SK-N-SH (cell line): ENCODE measurements around the gene SHISA2. TPM values are rescaled to one million over a fixed set of nuclear protein-coding genes. Genes with fewer than 3 reads are reported as not detected.

Source experiments
- CTCF ChIA-PET: fragments of 300-600, 350-600 bp; formaldehyde crosslinking; extraction: SDS; loops from one replicate; lab custom pipeline; 2021; lab: Yijun Ruan, JAX
- POLR2A ChIA-PET: fragments of 350-600 bp; sonication (Branson Sonifier 250); formaldehyde crosslinking; extraction: SDS; loops from one replicate; lab custom pipeline; 2020; ENCODE audit warnings: antibody characterized with exemption, inconsistent platforms; lab: Yijun Ruan, JAX
- DNase-seq: peaks from one replicate; pipeline ENCODE4 v3.0.0; 2012
- H2AFZ ChIP-seq: fragments of 200-600 bp; sonication (generic); 2 replicates; pipeline ENCODE4 v1.8.1; 2016; ENCODE audit warnings: antibody characterized with exemption, mild to moderate bottlenecking, low read depth
- H3F3A ChIP-seq: fragments of 200-600 bp; sonication (generic); replicated peaks from 2 replicates; pipeline ENCODE3; 2016; ENCODE audit warnings: antibody characterized with exemption, mild to moderate bottlenecking; ENCODE audit not compliant: insufficient read depth
- H3K27ac ChIP-seq, 2 experiments: fragments of 200-500 bp in 1 of 2; fragments of 200-600 bp in 1 of 2; sonication (Bioruptor generic) in 1 of 2; sonication (generic), shearing (Covaris generic) in 1 of 2; 2 replicates each; pipeline versions ENCODE4 v1.5.1 to v1.6.1; 2014 to 2016; ENCODE audit warnings: low read depth in 2 of 2, inconsistent platforms in 1 of 2, low read length in 1 of 2, mild to moderate bottlenecking in 1 of 2, mixed read lengths in 1 of 2
- H3K27me3 ChIP-seq: fragments of 200-600 bp; sonication (generic), shearing (Covaris generic); 2 replicates; pipeline ENCODE4 v1.6.1; 2016; ENCODE audit warnings: mixed run types; ENCODE audit not compliant: insufficient read depth
- H3K36me3 ChIP-seq, 2 experiments: fragments of 200-500 bp in 1 of 2; fragments of 200-600 bp in 1 of 2; sonication (Bioruptor generic) in 1 of 2; sonication (generic) in 1 of 2; replicated peaks in 1 of 2; 2 replicates each; pipeline versions ENCODE3 to v1.5.1; 2014 to 2016; ENCODE audit warnings: low read length in 1 of 2, mild to moderate bottlenecking in 1 of 2; ENCODE audit not compliant: insufficient read depth in 2 of 2, control insufficient read depth in 1 of 2
- H3K4me1 ChIP-seq, 2 experiments: fragments of 200-500 bp in 1 of 2; fragments of 200-600 bp in 1 of 2; sonication (Bioruptor generic) in 1 of 2; sonication (generic), shearing (Covaris generic) in 1 of 2; 2 replicates each; pipeline versions ENCODE4 v1.5.1 to v1.6.1; 2014 to 2016; ENCODE audit warnings: low read depth in 1 of 2, low read length in 1 of 2, mixed run types in 1 of 2; ENCODE audit not compliant: insufficient read depth in 2 of 2, control insufficient read depth in 1 of 2
- H3K4me2 ChIP-seq: fragments of 200-600 bp; sonication (generic), shearing (Covaris generic); 2 replicates; pipeline ENCODE4 v1.6.1; 2017; ENCODE audit warnings: mixed run types
- H3K4me3 ChIP-seq, 2 experiments: fragments of 200-500 bp in 1 of 2; fragments of 200-600 bp in 1 of 2; sonication (Bioruptor generic) in 1 of 2; sonication (generic), shearing (Covaris generic) in 1 of 2; 2 replicates each; pipeline versions ENCODE4 v1.5.1 to v1.8.1; 2014 to 2016; ENCODE audit warnings: low read depth in 2 of 2, inconsistent platforms in 1 of 2, low read length in 1 of 2, mild to moderate bottlenecking in 1 of 2, mixed read lengths in 1 of 2, moderate library complexity in 1 of 2
- H3K79me2 ChIP-seq: fragments of 200-600 bp; sonication (generic); 2 replicates; pipeline ENCODE4 v1.8.1; 2017; ENCODE audit warnings: mild to moderate bottlenecking; ENCODE audit not compliant: insufficient read depth
- H3K9ac ChIP-seq: fragments of 200-600 bp; sonication (generic); 2 replicates; pipeline ENCODE4 v1.6.1; 2017; ENCODE audit warnings: mixed run types
- H3K9me2 ChIP-seq: fragments of 200-600 bp; sonication (generic); 2 replicates; pipeline ENCODE4 v1.6.1; 2017; ENCODE audit warnings: mixed run types
- H3K9me3 ChIP-seq: fragments of 200-600 bp; sonication (generic); 2 replicates; pipeline ENCODE4 v1.6.1; 2017; ENCODE audit warnings: mixed run types, mild to moderate bottlenecking, moderate library complexity
- H4K20me1 ChIP-seq: fragments of 200-600 bp; sonication (generic); 2 replicates; pipeline ENCODE4 v1.6.1; 2017; ENCODE audit warnings: mild to moderate bottlenecking, mixed run types; ENCODE audit not compliant: insufficient read depth
- CHD2 ChIP-seq: fragments of 150-350 bp; IDR thresholded peaks from 2 replicates; pipeline ENCODE4 v1.6.1; 2018; ENCODE audit warnings: low read length; ENCODE audit not compliant: partially characterized antibody
- ELF1 ChIP-seq: IDR thresholded peaks from 2 replicates; pipeline ENCODE4 v1.4.0; 2012
- EP300 ChIP-seq, 2 experiments: IDR thresholded peaks; 2 replicates each; pipeline versions ENCODE4 v1.4.0 to v1.6.1; 2012; ENCODE audit warnings: borderline replicate concordance in 1 of 2, low read depth in 1 of 2, low read length in 1 of 2
- FOXM1 ChIP-seq: IDR thresholded peaks from 2 replicates; pipeline ENCODE4 v1.4.0; 2012; ENCODE audit warnings: low read depth, mild to moderate bottlenecking
- GABPA ChIP-seq: IDR thresholded peaks from 2 replicates; pipeline ENCODE4 v1.4.0; 2012; ENCODE audit warnings: low read depth, mild to moderate bottlenecking
- GATA2 ChIP-seq: sonication (generic); formaldehyde crosslinking; IDR thresholded peaks from 2 replicates; pipeline ENCODE4 v1.5.0; 2020; ENCODE audit warnings: mild to moderate bottlenecking, missing genetic modification reagents
- IRF3 ChIP-seq: fragments of 150-350 bp; IDR thresholded peaks from 2 replicates; pipeline ENCODE4 v1.6.1; 2016; ENCODE audit warnings: mild to moderate bottlenecking, low read depth, low read length
- MXI1 ChIP-seq: IDR thresholded peaks from 2 replicates; pipeline ENCODE4 v1.6.1; 2012; ENCODE audit warnings: mild to moderate bottlenecking, low read depth, low read length, improper control_type of control experiment
- NRF1 ChIP-seq: IDR thresholded peaks from 2 replicates; pipeline ENCODE4 v1.6.1; 2012; ENCODE audit warnings: low read depth, mild to moderate bottlenecking, low read length
- REST ChIP-seq: IDR thresholded peaks from 2 replicates; pipeline ENCODE4 v1.6.1; 2012; ENCODE audit warnings: mild to moderate bottlenecking, low read depth, low read length, moderate library complexity
- RFX5 ChIP-seq: IDR thresholded peaks from 2 replicates; pipeline ENCODE4 v1.6.1; 2012; ENCODE audit warnings: mild to moderate bottlenecking, improper control_type of control experiment, low read length
- SIN3A ChIP-seq: IDR thresholded peaks from 2 replicates; pipeline ENCODE4 v1.6.1; 2012; ENCODE audit warnings: low read depth, mild to moderate bottlenecking, low read length, moderate library complexity, borderline replicate concordance
- SMC3 ChIP-seq: IDR thresholded peaks from 2 replicates; pipeline ENCODE4 v1.6.1; 2012; ENCODE audit warnings: low read depth, low read length, improper control_type of control experiment
- YY1 ChIP-seq: IDR thresholded peaks from 2 replicates; pipeline ENCODE4 v1.4.0; 2012; ENCODE audit warnings: low read depth, mild to moderate bottlenecking
- WGBS: methylation state at CpG from one replicate; pipeline ENCODE4 v1.1.6; 2017; ENCODE audit warnings: low lambda C conversion rate; 5-methylcytosine and 5-hydroxymethylcytosine counted together
- polyA plus RNA-seq, 3 experiments: library from polyadenylated mRNA; depleted of rRNA; stranded (reverse); fragments of >200 nt; gene quantifications; 2 replicates each; pipeline ENCODE4 v1.2.3, GENCODE V29; 2012

The SHISA2 gene
- polyA plus RNA-seq, 1 of the 3 experiments (the other 2 are of a cell fraction): not detected

DNA sequence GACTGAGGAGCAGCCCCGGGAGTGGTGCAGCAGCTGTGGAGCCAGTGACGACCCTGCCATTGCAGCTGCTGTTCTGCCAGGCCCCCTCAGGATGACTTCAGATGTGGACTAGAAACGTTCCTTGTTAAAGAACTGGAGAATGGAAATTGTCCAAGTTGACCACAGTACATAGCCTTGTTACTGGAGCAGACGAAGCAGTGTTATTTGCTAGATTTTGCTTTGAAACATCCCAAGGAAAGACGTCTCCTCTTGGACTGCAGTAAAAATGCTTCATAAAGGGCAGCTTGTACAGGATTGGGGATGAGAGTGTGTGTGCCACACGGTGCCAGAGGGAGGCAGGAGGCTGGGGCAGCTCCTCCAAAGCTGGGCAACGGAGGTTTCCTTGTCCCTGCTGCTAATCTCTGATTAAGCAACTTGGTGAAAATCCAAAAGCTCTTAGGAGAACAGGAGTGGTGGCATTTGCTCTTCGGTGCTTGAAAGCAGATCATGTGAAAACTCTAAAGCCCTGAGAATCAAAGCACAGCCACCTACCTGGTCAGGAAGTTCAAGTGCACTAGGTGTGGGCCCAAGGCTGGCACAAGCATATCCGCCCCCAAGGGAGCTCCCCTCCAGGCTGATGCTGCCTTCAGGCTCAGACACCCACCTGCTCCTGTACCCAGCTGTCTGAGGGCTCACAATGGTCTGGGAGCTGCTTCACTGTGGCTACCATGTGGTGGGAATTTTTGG lies 34.5 kb downstream of the SHISA2 start:
- H3K9me3 ChIP-seq: no peaks in the 10 kb centered on the region
- DNase-seq: no peak
- no peaks in the 10 kb centered on the region; a peak in 1 of 4 replicates for H3K4me1 ChIP-seq
- H3K79me2 ChIP-seq: no peaks in the 10 kb centered on the region
- no peaks in the 10 kb centered on the region for H3F3A ChIP-seq
- H3K9ac ChIP-seq: no peak overlapping the region
- TF ChIP-seq SIN3A: no peak
- no peak for TF ChIP-seq GATA2 (CRISPR knock-in tag)
- TF ChIP-seq NRF1: no peak
- TF ChIP-seq SMC3: no peak
- no peak for TF ChIP-seq RFX5
- no peak for TF ChIP-seq FOXM1
- TF ChIP-seq ELF1: no peak
- no peak for TF ChIP-seq EP300 (IDR thresholded peaks at IDR 0.05; ENCODE audit: borderline replicate concordance in 1 of 2, low read depth in 1 of 2, low read length in 1 of 2)
- TF ChIP-seq GABPA: no peak
- TF ChIP-seq REST: no peak
- TF ChIP-seq MXI1: no peak
- TF ChIP-seq CHD2: no peak
- no peak for TF ChIP-seq YY1
- no peak for TF ChIP-seq IRF3
- H3K27me3 ChIP-seq: no peaks in the 10 kb centered on the region
- ChIA-PET POLR2A (no interaction called here), CTCF (interaction anchor here (1.3 kb wide), 1 partner anchor 13 kb away, joined by 3 read pairs; no protein-coding TSS in a partner anchor)
- H3K36me3 ChIP-seq: no peaks in the 10 kb centered on the region
- H3K4me2 ChIP-seq: no peak overlapping the region
- WGBS: 19% methylated on average over 9 of the region's 9 CpGs
- H3K4me3 ChIP-seq: no peak overlapping the region
- H4K20me1 ChIP-seq: no peaks in the 10 kb centered on the region
- no peaks in the 10 kb centered on the region for H3K9me2 ChIP-seq
- H2AFZ ChIP-seq: no peak overlapping the region
- no peak overlapping the region for H3K27ac ChIP-seq
